ENCODE data around the gene PCSK4. TPM values are rescaled to one million over a fixed set of nuclear protein-coding genes. Genes with fewer than 3 reads are reported as not detected.

Gene PCSK4
- total RNA-seq, 1 experiment from 2014 or later, result 2.1 TPM

- in situ Hi-C loops (cut with HindIII; ENCODE audit: low pct_unique_long_range_greater_than_20kb, low sequenced_read_pairs), result no loop called here
Observed at GRCh38 chr19:1475751-1476437, 14.3 kb downstream of the PCSK4 start.

GRCh38 chr19:1474765-1475351 is 15.3 kb downstream of the PCSK4 start:
- in situ Hi-C loops (cut with HindIII; ENCODE audit: low pct_unique_long_range_greater_than_20kb, low sequenced_read_pairs), result no loop called here
- no peak for DNase-seq (ENCODE audit: low read depth)

More at GRCh38 chr19:1475751-1476437, 14.3 kb downstream of the PCSK4 start:
- no peak for DNase-seq (ENCODE audit: low read depth)

GRCh38 chr19:1474011-1474764 is 16.0 kb downstream of the PCSK4 start:
- in situ Hi-C loops (cut with HindIII; ENCODE audit: low pct_unique_long_range_greater_than_20kb, low sequenced_read_pairs), result no loop called here
- no peak for DNase-seq (ENCODE audit: low read depth)

- in situ Hi-C loops (cut with HindIII; ENCODE audit: low pct_unique_long_range_greater_than_20kb, low sequenced_read_pairs), result no loop called here
- no peak for DNase-seq (ENCODE audit: low read depth)
Observed at GRCh38 chr19:1473085-1473851, 16.9 kb downstream of the PCSK4 start.

GRCh38 chr19:1472231-1473084 is 17.7 kb downstream of the PCSK4 start:
- no peak for DNase-seq (ENCODE audit: low read depth)
- in situ Hi-C loops (cut with HindIII; ENCODE audit: low pct_unique_long_range_greater_than_20kb, low sequenced_read_pairs), result no loop called here

- no peak for DNase-seq (ENCODE audit: low read depth)
- in situ Hi-C loops (cut with HindIII; ENCODE audit: low pct_unique_long_range_greater_than_20kb, low sequenced_read_pairs), result no loop called here
Observed at GRCh38 chr19:1471515-1472160, 18.5 kb downstream of the PCSK4 start.

GRCh38 chr19:1471010-1471514 is 19.1 kb downstream of the PCSK4 start:
- no peak for DNase-seq (ENCODE audit: low read depth)
- in situ Hi-C loops (cut with HindIII; ENCODE audit: low pct_unique_long_range_greater_than_20kb, low sequenced_read_pairs), result no loop called here

- in situ Hi-C loops (cut with HindIII; ENCODE audit: low pct_unique_long_range_greater_than_20kb, low sequenced_read_pairs), result no loop called here
Observed at GRCh38 chr19:1470305-1471009, 19.7 kb downstream of the PCSK4 start.

GRCh38 chr19:1470055-1470304 is 20.2 kb downstream of the PCSK4 start:
- in situ Hi-C loops (cut with HindIII; ENCODE audit: low pct_unique_long_range_greater_than_20kb, low sequenced_read_pairs), result no loop called here
- no peak for DNase-seq (ENCODE audit: low read depth)

More at GRCh38 chr19:1470305-1471009, 19.7 kb downstream of the PCSK4 start:
- DNase-seq (ENCODE audit: low read depth), result no peak

GRCh38 chr19:1469255-1470054 is 20.7 kb downstream of the PCSK4 start:
- in situ Hi-C loops (cut with HindIII; ENCODE audit: low pct_unique_long_range_greater_than_20kb, low sequenced_read_pairs), result no loop called here
- DNase-seq (ENCODE audit: low read depth), result no peak

GRCh38 chr19:1468821-1469254 is 21.3 kb downstream of the PCSK4 start:
- in situ Hi-C loops (cut with HindIII; ENCODE audit: low pct_unique_long_range_greater_than_20kb, low sequenced_read_pairs), result no loop called here
- no peak for DNase-seq (ENCODE audit: low read depth)

GRCh38 chr19:1468274-1468820 is 21.8 kb downstream of the PCSK4 start:
- no peak for DNase-seq (ENCODE audit: low read depth)
- in situ Hi-C loops (cut with HindIII; ENCODE audit: low pct_unique_long_range_greater_than_20kb, low sequenced_read_pairs), result no loop called here

- in situ Hi-C loops (cut with HindIII; ENCODE audit: low pct_unique_long_range_greater_than_20kb, low sequenced_read_pairs), result no loop called here
- no peak for DNase-seq (ENCODE audit: low read depth)
Observed at GRCh38 chr19:1467490-1468273, 22.5 kb downstream of the PCSK4 start.

- DNase-seq (ENCODE audit: low read depth), result no peak
- in situ Hi-C loops (cut with HindIII; ENCODE audit: low pct_unique_long_range_greater_than_20kb, low sequenced_read_pairs), result no loop called here
Observed at GRCh38 chr19:1467215-1467489, 23.0 kb downstream of the PCSK4 start.

GRCh38 chr19:1466461-1467214 is 23.5 kb downstream of the PCSK4 start:
- in situ Hi-C loops (cut with HindIII; ENCODE audit: low pct_unique_long_range_greater_than_20kb, low sequenced_read_pairs), result no loop called here
- DNase-seq (ENCODE audit: low read depth), result no peak

Measured in Caki2 (cell line).